Fibroblast of villous mesenchyme (primary cell): ENCODE results near the gene LDB3. TPM values are rescaled to one million over a fixed set of nuclear protein-coding genes. Genes with fewer than 3 reads are reported as not detected.

Source experiments
- DNase-seq: peaks from one replicate; pipeline ENCODE4 v3.0.0-alpha.2; 2010; ENCODE audit warnings: low read depth
- H3K4me3 ChIP-seq: 2 replicates; pipeline ENCODE4 v1.5.1; 2011; ENCODE audit warnings: low read depth, mild to moderate bottlenecking, low read length
- CTCF ChIP-seq: IDR thresholded peaks from 2 replicates; pipeline ENCODE4 v1.5.1; 2012; ENCODE audit warnings: low read depth, mild to moderate bottlenecking, low read length; ENCODE audit not compliant: insufficient read depth
- total RNA-seq: library from RNA; depleted of rRNA; stranded (reverse); fragments of >200 nt; gene quantifications from 2 replicates; pipeline ENCODE4 v1.2.3, GENCODE V29; 2012

The LDB3 gene
- total RNA-seq, 1 donor, result under 0.01 TPM

- no peak overlapping the region for H3K4me3 ChIP-seq
- DNase-seq, result no peak
- no peak for TF ChIP-seq CTCF
Measured at GRCh38 chr10:86705139-86705538, 36.8 kb downstream of the LDB3 start.

- H3K4me3 ChIP-seq, result no peak overlapping the region
- TF ChIP-seq CTCF, result no peak
- DNase-seq, result no peak
Measured at GRCh38 chr10:86705905-86706304, 37.6 kb downstream of the LDB3 start.

- no peak overlapping the region for H3K4me3 ChIP-seq
- DNase-seq, result no peak
- TF ChIP-seq CTCF, result no peak
Measured at GRCh38 chr10:86706401-86706841, 38.1 kb downstream of the LDB3 start.

GRCh38 chr10:86706977-86707376, 38.7 kb downstream of the LDB3 start:
- DNase-seq, result no peak
- no peak for TF ChIP-seq CTCF
- no peak overlapping the region for H3K4me3 ChIP-seq

GRCh38 chr10:86707505-86707904, 39.2 kb downstream of the LDB3 start:
- H3K4me3 ChIP-seq, result no peak overlapping the region
- DNase-seq, result no peak
- no peak for TF ChIP-seq CTCF

GRCh38 chr10:86708068-86708782, 39.9 kb downstream of the LDB3 start:
- no peak for TF ChIP-seq CTCF
- H3K4me3 ChIP-seq, result no peak overlapping the region
- no peak for DNase-seq
